T-helper 1 cell treated with Interleukin-12 subunit alpha and Interleukin-12 subunit beta and Interleukin-4 antibody, amounts not matched to agents 30 ng/mL and 1 ng/mL, for 36 hours (primary cell): ENCODE data around the gene SPATA13. TPM values are rescaled to one million over a fixed set of nuclear protein-coding genes. Genes with fewer than 3 reads are reported as not detected.

Experiments
- intact Hi-C: fragments of 100-400 bp; cut with micrococcal nuclease; formaldehyde crosslinking; loops from one replicate; pipeline ENCODE4 v1.15.1; 2024
- total RNA-seq: library from RNA; stranded (reverse); gene quantifications from 2 replicates; pipeline ENCODE4 v1.2.3, GENCODE V29; 2022

The SPATA13 gene
- total RNA-seq, 1 donor from 2014 or later: 64.6 TPM

GRCh38 chr13:24141333-24141910, 19.1 kb upstream of the SPATA13 start:
- intact Hi-C loops: no loop called here

GRCh38 chr13:24142453-24142852, 18.1 kb upstream of the SPATA13 start:
- intact Hi-C loops: no loop called here

GRCh38 chr13:24142886-24143285, 17.6 kb upstream of the SPATA13 start:
- intact Hi-C loops: no loop called here

- intact Hi-C loops: no loop called here
These were observed 15.3 kb upstream of the SPATA13 start for GRCh38 chr13:24145240-24145639.

GRCh38 chr13:24145674-24146073, 14.8 kb upstream of the SPATA13 start:
- intact Hi-C loops: no loop called here

GRCh38 chr13:24146961-24147569, 13.5 kb upstream of the SPATA13 start:
- intact Hi-C loops: no loop called here

GRCh38 chr13:24147570-24147963, 13.0 kb upstream of the SPATA13 start:
- intact Hi-C loops: no loop called here

- intact Hi-C loops: no loop called here
These were observed 11.9 kb upstream of the SPATA13 start for GRCh38 chr13:24148414-24149235.

- intact Hi-C loops: no loop called here
These were observed 11.1 kb upstream of the SPATA13 start for GRCh38 chr13:24149246-24150032.

- intact Hi-C loops: no loop called here
These were observed 9.9 kb upstream of the SPATA13 start for GRCh38 chr13:24150572-24150971.

GRCh38 chr13:24151864-24152263, 8.7 kb upstream of the SPATA13 start:
- intact Hi-C loops: no loop called here

GRCh38 chr13:24152292-24153214, 8.0 kb upstream of the SPATA13 start:
- intact Hi-C loops: no loop called here

- intact Hi-C loops: no loop called here
These were observed 7.2 kb upstream of the SPATA13 start for GRCh38 chr13:24153347-24153746.

- intact Hi-C loops: no loop called here
These were observed 6.4 kb upstream of the SPATA13 start for GRCh38 chr13:24153979-24154701.

- intact Hi-C loops: no loop called here
These were observed 1.2 kb upstream of the SPATA13 start for GRCh38 chr13:24159357-24159756.

- intact Hi-C loops: loop anchor here (1.0 to 5.0 kb wide), 4 partner anchors 34 to 351 kb away; partner anchors contain the start of gene PARP4
These were observed 673 bp downstream of the SPATA13 start for GRCh38 chr13:24161010-24161775.

GRCh38 chr13:24161980-24162525, 1.5 kb downstream of the SPATA13 start:
- intact Hi-C loops: loop anchor here (1.0 to 5.0 kb wide), 4 partner anchors 35 to 350 kb away; partner anchors contain the start of gene PARP4

- intact Hi-C loops: loop anchor here (5.0 kb wide), 1 partner anchor 350 kb away; the partner anchor contains the start of gene PARP4
These were observed 2.1 kb downstream of the SPATA13 start for GRCh38 chr13:24162604-24163003.

GRCh38 chr13:24165746-24166145, 5.2 kb downstream of the SPATA13 start:
- intact Hi-C loops: no loop called here
